GM12874 (cell line): Measurements from ENCODE around the gene ZNF155.

Source experiments
- CTCF ChIP-seq: IDR thresholded peaks from 2 replicates; pipeline ENCODE4 v1.5.1; 2011; ENCODE audit warnings: low read depth, mild to moderate bottlenecking, control low read depth, low read length, moderate library complexity; ENCODE audit not compliant: insufficient read depth

The ZNF155 gene

DNA sequence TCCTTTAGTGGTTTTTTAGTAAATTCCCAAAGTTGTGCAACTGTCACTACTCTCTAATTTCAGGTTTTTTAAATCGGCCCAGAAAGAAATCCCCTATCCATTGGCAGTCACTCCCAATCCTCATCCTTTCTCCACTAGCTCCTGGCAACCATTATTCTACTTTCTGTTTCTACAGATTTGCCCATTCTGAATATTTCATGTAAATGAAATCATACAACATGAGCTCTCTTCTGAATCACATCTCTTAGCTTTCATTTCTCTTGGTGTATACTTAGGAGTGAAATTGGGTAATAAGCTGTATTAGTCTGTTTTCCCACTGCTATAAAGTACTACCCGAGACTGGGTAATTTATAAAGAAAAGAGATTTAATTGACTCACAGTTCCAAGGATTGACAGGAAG is 58.2 kb downstream of the ZNF155 start:
- TF ChIP-seq CTCF, result no peak
